ENCODE results near the gene RAD18.

DNA sequence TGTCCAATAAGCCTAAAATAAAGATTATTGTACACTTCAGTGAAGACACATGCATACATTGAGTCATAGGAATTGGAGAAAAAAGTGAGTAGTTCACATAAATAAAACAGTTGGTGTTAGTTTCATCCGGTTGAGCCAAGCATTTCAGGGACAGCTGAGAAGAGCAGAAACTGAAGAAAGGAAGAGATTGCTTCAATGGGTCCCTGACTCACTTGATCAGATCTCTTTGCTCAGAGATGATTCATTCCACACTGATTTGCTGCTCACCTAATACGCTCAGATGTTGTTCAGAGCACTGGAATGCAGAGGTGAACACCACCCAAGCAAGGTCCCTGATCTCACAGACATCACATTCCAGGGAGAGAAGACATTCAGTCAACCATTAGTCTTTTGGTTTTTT, 93.7 kb downstream of the RAD18 start:
- TF ChIP-seq, protein P1, sequence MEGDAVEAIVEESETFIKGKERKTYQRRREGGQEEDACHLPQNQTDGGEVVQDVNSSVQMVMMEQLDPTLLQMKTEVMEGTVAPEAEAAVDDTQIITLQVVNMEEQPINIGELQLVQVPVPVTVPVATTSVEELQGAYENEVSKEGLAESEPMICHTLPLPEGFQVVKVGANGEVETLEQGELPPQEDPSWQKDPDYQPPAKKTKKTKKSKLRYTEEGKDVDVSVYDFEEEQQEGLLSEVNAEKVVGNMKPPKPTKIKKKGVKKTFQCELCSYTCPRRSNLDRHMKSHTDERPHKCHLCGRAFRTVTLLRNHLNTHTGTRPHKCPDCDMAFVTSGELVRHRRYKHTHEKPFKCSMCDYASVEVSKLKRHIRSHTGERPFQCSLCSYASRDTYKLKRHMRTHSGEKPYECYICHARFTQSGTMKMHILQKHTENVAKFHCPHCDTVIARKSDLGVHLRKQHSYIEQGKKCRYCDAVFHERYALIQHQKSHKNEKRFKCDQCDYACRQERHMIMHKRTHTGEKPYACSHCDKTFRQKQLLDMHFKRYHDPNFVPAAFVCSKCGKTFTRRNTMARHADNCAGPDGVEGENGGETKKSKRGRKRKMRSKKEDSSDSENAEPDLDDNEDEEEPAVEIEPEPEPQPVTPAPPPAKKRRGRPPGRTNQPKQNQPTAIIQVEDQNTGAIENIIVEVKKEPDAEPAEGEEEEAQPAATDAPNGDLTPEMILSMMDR (IDR thresholded peaks at IDR 0.05), result no peak
- no peak for TF ChIP-seq POLR2A (IDR thresholded peaks at IDR 0.05)
